ENCODE measurements around the gene NEK7. TPM values are rescaled to one million over a fixed set of nuclear protein-coding genes. Genes with fewer than 3 reads are reported as not detected.
"Not testable (repeated sequence)": the region's sequence is repeated elsewhere in the genome, so short reads cannot be mapped to it uniquely, and the experiment has no call there.

NEK7 gene
- total RNA-seq, 6 experiments from 2014 or later: 20.6 to 32.3 (median 21.5) TPM

- Histone ChIP-seq H3K4me1 (no peaks in the 10 kb centered on the region), H3K36me3 (no peaks in the 10 kb centered on the region), H3K4me3 (no peak overlapping the region), H3K27me3 (no peaks in the 10 kb centered on the region), H3K9me3 (peaks cover 0 to 3% (median 0%) of the 10 kb centered on the region in 4 donors), H3K27ac (no peak overlapping the region)
- intact Hi-C loops (cut with DNase I): no loop called here
- TF ChIP-seq CTCF (IDR thresholded peaks at IDR 0.05) (no peak), POLR2A (IDR thresholded peaks at IDR 0.05) (no peak)
- ATAC-seq (no peak), DNase-seq (no peak)
- no CpG with 5 or more reads among the region's 8 CpGs for WGBS (ENCODE audit: insufficient coverage, low coverage, low lambda C conversion rate, missing lambda C conversion rate)
Observed at GRCh38 chr1:198212126-198212525, 55.3 kb downstream of the NEK7 start.

- WGBS (ENCODE audit: insufficient coverage, low coverage, low lambda C conversion rate, missing lambda C conversion rate): 86% methylated on average over 1 of the region's 3 CpGs
- H3K36me3 ChIP-seq: no peaks in the 10 kb centered on the region
- no peaks in the 10 kb centered on the region for H3K4me1 ChIP-seq
- H3K27ac ChIP-seq: no peak overlapping the region
- DNase-seq: no peak
- H3K9me3 ChIP-seq: peaks cover 0 to 3% (median 0%) of the 10 kb centered on the region in 4 donors
- no peak overlapping the region for H3K4me3 ChIP-seq
- TF ChIP-seq CTCF (IDR thresholded peaks at IDR 0.05): no peak
- no peak for TF ChIP-seq POLR2A (IDR thresholded peaks at IDR 0.05)
- peak in 1 of 4 donors; percentile 25 for ATAC-seq
- H3K27me3 ChIP-seq: no peaks in the 10 kb centered on the region
- intact Hi-C loops (cut with DNase I): no loop called here
Observed at GRCh38 chr1:198212675-198213074, 55.9 kb downstream of the NEK7 start.

- TF ChIP-seq CTCF (IDR thresholded peaks at IDR 0.05) (no peak), POLR2A (IDR thresholded peaks at IDR 0.05) (no peak)
- no peak for DNase-seq
- WGBS (ENCODE audit: insufficient coverage, low coverage, low lambda C conversion rate, missing lambda C conversion rate): 100% methylated on average over 1 of the region's 1 CpG
- no peak for ATAC-seq
- Histone ChIP-seq H3K4me1 (no peaks in the 10 kb centered on the region), H3K36me3 (no peaks in the 10 kb centered on the region), H3K27me3 (no peaks in the 10 kb centered on the region), H3K4me3 (no peak overlapping the region), H3K9me3 (peaks cover 0 to 3% (median 0%) of the 10 kb centered on the region in 4 donors), H3K27ac (no peak overlapping the region)
- intact Hi-C loops (cut with DNase I): no loop called here
Observed at GRCh38 chr1:198214924-198215323, 58.1 kb downstream of the NEK7 start.

- DNase-seq (no peak), ATAC-seq (peak in 2 of 4 donors; percentile 56 to 94)
- TF ChIP-seq CTCF (IDR thresholded peaks at IDR 0.05): no peak
- no peak for TF ChIP-seq POLR2A (IDR thresholded peaks at IDR 0.05)
- Histone ChIP-seq H3K36me3 (no peaks in the 10 kb centered on the region), H3K4me1 (no peaks in the 10 kb centered on the region), H3K27ac (no peak overlapping the region), H3K4me3 (no peak overlapping the region), H3K9me3 (no peaks in the 10 kb centered on the region), H3K27me3 (no peaks in the 10 kb centered on the region)
- intact Hi-C loops (cut with DNase I): no loop called here
- 41% methylated on average over 1 of the region's 1 CpG for WGBS (ENCODE audit: insufficient coverage, low coverage, low lambda C conversion rate, missing lambda C conversion rate)
Observed at GRCh38 chr1:198220428-198220827, 63.6 kb downstream of the NEK7 start.

GRCh38 chr1:198227010-198227409 is 70.2 kb downstream of the NEK7 start:
- WGBS (ENCODE audit: insufficient coverage, low coverage, low lambda C conversion rate, missing lambda C conversion rate): 98% methylated on average over 5 of the region's 5 CpGs
- intact Hi-C loops (cut with DNase I); ATAC-seq: not testable (repeated sequence)

GRCh38 chr1:198227454-198227853 is 70.7 kb downstream of the NEK7 start:
- H3K27ac ChIP-seq; DNase-seq; intact Hi-C loops (cut with DNase I); H3K4me1 ChIP-seq; ATAC-seq; H3K27me3 ChIP-seq; H3K9me3 ChIP-seq; H3K36me3 ChIP-seq; H3K4me3 ChIP-seq: not testable (repeated sequence)
- WGBS (ENCODE audit: insufficient coverage, low coverage, low lambda C conversion rate, missing lambda C conversion rate): 100% methylated on average over 2 of the region's 2 CpGs

More at GRCh38 chr1:198227010-198227409, 70.2 kb downstream of the NEK7 start:
- not testable (repeated sequence) for H3K27ac ChIP-seq, H3K36me3 ChIP-seq, H3K9me3 ChIP-seq, DNase-seq, H3K27me3 ChIP-seq, H3K4me3 ChIP-seq, H3K4me1 ChIP-seq

Data from right lobe of liver (tissue), 6 donors.